Stimulated activated CD4-positive, alpha-beta T cell treated with anti-CD3 and anti-CD28 coated beads, Interleukin-15, amount 100 ng/mL, for 1 hour (primary cell): Measurements from ENCODE around the gene PTPN3.

Experiments used
- DNase-seq, 2 donors: peaks; one replicate each; pipeline ENCODE4 v3.0.0-alpha.2; 2020; ENCODE audit warnings: low read depth in 1 of 2, low spot score in 1 of 2

PTPN3 gene

DNA sequence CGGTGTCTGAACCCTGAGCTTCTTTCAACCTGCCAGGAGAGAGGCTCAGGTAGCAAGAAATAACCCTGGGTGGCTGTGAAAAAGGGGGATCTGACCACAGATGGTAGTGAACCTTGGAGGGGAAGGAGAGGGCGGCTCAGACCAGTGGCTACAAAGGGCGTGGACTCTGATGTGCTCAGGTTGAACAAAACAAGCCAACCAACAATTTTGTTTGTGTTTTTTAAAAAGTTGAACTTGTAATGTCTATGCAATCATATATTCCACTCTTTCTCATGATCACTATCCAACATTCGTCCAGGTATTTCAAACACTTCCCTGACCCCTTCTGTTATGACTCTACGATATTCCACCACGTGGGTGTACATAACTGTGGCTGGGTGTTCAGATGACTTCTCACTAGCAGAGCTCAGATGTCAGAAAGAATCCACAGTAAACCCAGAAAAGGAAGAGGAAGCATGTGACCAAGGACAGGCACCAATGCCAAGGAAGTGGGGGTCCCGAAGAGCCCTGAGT is 20.0 kb downstream of the PTPN3 start:
- no peak for DNase-seq

DNA sequence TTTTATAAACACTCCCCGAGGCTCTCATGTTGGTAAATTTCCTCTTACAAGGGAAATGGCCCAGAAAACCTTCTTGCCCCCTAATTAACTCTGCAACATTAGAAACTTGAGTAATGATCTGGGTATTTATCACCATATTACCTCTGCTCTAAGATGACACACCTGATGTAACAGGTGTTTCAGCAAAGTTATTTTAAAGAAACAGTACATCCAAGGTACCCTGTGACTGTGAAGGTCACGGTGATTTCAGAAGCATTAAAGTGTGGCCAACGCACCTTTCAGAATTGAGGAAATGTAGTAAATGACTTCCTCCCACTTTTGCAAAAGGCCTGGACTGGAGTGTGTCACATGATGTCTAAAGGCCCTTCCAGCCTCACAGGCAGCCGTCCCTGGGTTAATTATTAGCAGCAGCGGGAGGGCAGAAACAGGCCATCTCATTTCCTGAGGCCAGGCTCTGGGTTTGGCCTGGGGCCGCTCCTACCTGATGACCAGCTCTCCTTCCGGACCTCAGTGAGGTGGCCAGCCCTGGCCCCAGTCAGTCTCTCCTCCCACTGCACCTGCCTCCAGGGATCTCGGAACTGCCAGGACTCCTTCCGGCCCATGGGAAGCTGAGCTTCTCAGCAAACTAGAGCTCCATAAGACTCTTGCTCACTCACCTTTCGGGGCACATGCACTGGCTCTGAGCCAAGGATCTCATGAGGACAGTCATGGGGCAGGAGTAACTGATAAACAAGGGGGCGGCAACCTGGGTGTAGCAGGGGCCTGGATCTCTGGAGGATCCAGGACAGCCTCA is 20.7 kb downstream of the PTPN3 start:
- DNase-seq, result no peak

DNA sequence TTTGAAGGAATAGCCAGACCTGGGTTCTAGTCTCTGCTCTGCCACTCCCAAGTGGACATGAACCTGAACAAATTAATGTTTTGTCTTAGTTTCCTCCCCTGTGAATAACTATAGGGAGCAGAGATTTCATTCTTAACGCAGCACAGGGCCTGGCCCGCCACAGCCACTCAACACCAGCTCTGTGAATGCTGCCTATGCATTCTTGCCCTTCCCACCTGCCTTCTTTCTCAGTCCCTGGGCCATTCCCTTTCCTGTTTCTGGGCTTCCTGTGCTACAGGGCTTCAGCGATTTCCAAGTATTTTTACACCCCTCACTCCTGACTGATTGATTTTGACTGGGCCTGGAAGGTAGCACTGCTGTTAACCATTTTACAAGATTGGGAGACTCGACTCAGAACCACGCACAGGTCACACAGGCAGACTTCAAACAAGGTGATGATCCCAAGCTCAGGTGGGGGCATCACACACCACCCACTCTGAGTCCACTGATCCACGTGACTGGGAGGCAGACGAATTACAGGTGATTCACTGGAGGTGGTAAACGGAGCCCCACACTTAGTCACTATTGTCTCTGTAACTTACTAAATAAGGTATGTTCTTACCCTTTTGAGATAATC is 21.4 kb downstream of the PTPN3 start:
- no peak for DNase-seq

DNA sequence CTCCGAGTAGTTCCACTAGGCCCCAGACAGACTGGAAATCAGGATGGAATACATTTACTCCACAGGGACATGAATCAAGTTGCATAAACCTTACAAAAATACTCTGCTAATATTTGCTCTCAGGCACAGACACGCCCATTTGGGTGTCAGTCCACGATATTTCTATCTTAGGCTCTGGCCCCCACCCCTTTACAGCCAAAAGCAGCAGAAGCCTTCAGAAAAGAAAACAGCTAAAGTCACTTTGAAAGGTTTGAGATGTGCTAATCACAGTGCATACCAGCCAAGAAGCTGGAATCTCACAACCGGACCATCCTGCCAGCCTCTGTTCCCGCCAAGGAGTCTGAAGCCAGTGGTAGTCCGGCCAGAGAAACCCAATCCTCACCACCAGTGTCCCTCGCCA is 22.6 kb downstream of the PTPN3 start:
- DNase-seq, result no peak

DNA sequence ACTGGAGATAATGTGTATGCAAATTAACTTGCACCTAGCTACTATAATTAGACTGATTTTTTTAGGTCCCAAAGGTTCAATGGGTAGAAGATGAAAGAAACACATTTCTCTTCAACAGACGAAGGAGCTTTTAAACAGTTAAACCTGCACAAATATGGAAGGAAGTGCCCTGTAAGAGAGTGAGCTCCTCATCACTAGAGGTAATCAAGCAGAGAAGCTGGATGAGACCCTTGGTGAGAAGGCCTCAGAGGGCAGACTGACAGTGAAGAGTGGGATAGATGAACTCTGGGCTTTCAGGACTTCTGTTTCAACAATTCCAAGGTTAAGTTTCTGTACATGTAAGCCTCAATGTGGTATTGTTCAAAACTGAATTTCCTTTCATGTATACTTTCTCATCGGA is 23.2 kb downstream of the PTPN3 start:
- no peak for DNase-seq

DNA sequence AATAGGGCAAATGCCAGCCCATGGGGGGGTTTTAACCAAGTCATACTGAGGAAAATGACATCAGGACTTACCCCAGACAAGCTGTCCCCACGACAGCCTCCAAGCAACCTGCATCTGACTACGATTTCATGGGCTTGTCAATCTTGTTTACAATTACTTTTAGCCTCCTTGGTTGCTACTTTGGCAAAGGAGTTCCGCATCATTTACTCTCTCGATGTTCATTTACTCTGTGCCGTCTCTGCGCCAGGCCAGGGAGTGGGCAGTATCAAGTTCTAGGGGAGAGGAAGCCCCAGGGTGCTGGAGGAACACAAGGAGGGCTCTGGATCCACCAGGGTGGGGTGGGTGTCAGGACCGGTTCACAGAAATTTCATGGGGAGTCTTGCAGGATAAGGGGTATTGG is 23.9 kb downstream of the PTPN3 start:
- DNase-seq, result no peak

DNA sequence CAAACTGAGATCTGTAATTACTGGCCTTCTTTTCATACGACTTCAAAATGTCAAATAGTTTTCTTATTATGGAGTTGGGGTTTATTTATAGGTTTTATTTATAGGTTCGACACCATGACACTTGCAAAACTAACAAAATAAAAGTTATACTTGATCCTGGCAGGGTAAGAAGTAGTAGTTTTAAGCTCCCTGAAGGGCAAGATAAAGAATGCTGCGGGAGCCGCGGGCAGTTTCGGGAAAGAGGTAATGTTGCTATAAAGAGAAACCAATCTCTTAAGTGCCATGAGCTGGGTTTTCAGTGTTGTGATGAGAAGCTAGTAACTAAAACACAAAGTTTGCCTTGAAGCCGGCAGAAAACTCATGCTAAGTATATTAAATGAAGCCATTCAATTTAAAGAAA is 24.8 kb downstream of the PTPN3 start:
- DNase-seq, result no peak

DNA sequence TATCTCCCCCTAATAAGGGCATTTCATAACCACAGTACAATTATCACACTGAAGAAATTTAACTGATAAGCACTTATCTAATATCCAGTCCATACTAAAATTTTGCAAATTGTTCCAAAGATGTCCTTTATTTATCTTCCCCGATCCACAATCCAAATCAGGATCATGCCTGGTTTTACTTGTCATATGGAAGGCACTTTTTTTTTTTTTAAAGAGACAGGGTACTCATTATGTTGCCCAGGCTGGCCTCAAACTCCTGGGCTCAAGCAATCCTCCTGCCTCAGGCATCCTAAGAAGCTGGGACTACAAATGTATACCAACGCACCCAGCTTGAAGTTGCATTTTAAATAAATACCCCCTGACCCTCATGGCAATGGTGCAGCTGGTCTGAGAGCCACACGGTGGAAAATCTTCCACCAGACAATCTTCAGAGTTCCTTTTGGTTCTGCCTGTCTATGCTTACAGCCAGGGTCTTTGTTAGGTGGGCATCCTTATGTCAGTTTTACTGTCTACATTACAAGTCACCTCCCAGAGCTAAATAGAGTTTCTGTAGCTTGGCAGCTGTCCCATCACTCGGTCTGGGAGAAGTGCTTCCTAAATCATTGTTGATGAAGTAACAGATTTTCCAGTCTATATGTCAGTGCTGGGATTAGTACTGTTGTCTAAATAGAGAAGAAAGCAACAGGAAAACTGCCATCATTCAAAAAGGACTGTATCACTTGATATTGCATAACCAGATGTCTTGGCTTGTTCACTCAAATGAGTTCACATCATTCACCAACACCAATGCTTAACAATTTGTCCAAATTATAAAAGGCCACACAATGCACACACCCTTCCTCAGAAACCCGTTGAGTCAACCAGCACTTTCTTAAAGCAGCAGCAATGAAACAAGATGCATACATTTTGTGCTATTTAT is 26.4 kb downstream of the PTPN3 start:
- no peak for DNase-seq

DNA sequence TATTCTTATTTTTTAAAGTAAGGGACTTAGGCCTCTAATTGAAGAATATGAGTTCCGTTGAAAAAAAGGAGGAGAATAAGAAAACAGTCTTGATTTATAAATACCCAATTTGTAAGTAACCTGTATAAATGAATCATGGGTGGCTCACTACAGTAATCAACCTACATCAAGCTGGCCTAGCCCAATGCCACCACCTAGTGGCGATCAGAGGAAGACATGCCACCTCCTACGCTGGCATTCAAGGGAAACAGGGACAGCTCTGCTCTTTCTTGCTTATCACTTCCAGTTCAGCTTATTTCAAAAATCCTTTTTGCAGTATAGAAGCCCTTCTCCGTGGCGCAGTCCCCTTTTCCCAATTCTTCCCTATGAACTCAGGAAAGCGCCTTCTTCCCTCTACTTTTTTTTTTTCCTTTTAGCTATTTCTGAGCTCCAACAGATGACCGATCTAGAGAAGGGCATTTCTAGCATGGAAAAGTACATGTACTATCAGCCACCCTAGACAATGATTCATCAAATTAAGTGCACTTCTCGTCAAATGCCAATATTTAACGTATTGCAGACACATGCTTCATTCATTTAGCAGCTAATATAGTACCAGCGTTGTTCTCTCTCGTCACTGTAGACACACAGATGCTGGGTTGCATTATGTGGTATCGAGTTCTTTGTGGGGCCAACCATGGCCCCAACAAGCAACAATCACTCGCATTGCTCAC is 28.3 kb downstream of the PTPN3 start:
- DNase-seq, result peak in 1 of 2 donors; percentile 32

DNA sequence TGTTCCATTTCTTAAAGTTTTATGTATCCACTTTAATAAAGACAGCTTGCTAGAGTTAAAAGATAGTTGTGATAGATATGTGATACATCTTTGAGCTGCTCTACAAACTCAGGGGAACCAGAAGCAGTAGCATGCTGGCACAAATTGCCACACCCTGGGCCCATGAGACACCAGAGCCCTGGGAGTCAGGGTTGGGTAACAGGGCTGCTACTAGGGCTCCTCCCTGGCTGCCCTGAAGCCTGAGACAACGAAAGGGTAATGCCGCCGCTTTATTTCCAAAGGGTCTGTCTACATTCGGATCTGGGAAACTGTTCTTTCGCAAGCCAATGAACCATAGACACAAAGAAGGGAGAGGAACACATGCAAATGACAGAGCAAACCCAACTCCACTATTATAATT is 29.2 kb downstream of the PTPN3 start:
- no peak for DNase-seq

DNA sequence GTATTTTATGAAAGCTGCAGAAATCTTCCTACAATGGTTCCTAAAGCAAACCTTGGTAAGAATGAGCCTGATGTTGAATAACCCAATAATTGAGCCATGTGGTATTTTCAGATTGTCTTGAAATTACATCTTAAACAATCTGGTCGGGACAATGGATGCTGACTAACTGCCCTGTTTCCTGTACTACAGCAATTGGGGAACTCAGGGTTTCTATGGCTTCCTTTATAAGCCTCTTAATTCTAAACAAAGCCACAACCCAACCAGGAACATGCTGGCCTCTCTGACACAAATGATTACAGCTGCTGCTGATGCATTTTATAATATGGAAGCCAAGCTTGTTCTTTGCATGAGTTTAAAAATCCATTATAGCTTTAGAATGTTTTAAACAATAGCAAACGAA is 30.2 kb downstream of the PTPN3 start:
- no peak for DNase-seq

DNA sequence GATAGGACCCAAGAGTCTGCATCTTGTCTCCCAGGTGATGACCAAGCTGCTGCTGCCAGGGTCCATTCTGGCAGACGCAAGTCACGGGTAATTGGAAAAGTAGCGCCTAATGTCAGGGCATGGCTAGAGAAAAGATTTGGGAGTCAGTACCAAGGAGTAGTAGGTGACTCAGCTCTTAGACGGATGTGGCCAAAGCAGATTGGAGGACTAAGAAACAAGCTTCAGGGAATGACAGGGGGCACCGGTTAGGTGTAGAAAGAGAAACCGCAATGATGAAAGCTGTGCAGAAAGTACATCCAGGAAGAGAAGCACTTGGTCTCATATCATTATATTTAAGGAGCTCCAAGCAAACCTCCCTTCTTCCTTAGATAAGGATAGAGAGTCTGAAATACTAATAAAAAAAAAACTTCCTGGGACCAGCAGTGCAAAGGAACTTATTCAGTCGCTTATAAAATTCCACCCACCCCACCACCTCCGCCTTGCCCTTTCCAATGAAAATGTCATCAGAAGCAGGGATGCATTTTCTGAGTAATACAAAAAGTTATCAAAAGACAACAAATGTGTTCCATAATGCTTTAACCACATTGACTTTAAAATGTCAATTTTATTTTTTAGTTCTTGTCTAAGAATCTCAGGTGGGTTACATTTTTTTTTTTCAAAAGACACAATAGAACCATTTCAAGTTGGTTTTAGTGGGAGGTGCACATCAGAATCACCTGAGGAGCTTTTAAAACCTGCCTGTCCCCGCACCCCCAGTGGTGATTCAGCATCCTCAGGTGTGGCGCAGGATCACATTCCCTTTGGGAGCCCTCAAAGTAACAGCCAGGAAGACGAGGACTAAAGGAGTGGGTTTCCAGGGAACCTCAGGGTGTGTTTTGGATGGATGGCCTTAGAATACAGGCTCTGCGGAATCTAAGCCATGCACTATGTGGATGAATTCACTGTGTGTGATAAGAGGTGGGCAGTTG is 31.2 kb downstream of the PTPN3 start:
- DNase-seq, result no peak

DNA sequence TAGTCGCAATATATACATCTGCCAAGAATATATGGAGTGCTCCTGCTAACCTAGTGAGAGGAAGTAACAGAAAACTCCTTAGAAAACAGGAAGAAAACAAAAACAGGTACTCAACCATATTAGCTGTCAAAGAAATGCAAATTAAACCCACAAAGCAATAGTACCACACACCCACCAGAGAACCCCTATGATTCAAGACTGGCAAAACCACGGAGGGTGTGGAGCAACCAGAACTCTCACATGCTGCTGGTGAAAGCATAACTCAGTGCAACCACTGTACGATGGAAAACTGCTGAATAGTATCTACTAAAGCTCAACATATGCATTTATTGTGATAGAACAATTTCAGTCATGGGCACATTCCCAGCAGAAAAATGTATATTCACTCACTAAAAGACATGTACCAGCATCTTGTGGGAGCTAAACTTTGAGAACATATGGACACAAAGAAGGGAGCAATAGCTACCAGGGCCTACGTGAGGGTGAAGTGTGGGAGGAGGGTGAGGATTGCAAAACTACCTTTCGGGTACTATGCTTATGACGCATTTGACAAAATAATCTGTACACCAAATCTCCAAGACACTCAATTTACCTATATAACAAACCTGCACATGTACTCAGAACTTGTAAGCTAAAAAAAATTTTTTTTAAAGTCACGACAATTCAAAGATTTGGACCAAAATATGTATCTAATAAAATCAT is 34.0 kb downstream of the PTPN3 start:
- DNase-seq, result no peak

DNA sequence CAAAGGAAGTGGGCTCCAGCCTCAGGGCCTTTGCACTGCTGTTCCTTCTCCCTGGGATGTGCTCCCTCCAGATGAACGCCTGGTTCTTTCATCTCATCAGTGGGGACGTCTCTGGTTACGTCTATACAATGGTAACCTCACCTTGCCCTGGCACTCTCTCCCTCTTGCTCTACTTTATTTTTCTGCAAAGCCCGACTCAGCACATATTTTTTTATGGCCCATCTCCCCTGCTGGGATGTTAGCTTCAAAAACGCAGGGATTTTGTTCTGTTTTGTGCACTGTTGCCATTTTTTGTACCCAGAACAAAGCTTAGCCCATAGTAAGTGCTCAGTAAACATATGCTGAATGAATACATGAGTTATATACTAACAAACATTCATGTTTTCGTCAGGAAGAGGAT is 37.5 kb downstream of the PTPN3 start:
- DNase-seq, result no peak

DNA sequence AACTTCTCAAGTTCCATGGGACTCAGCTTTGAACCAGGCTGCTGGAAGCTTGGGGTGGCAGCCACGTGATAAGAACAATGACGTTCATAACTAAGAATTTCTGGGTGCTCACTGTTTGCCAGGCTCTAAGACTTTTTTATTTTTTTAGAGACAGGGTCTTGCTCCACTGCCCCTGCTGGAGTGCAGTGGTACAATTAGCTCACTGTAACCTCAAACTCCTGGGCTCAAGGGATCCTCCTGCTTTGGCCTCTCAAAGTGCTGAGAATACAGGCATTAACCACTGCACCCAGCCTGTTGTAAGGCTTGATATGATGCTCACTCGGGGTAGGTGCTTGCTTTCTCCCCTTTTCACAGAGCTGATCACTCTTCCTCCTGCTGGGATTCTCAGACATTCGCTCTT is 38.7 kb downstream of the PTPN3 start:
- no peak for DNase-seq

DNA sequence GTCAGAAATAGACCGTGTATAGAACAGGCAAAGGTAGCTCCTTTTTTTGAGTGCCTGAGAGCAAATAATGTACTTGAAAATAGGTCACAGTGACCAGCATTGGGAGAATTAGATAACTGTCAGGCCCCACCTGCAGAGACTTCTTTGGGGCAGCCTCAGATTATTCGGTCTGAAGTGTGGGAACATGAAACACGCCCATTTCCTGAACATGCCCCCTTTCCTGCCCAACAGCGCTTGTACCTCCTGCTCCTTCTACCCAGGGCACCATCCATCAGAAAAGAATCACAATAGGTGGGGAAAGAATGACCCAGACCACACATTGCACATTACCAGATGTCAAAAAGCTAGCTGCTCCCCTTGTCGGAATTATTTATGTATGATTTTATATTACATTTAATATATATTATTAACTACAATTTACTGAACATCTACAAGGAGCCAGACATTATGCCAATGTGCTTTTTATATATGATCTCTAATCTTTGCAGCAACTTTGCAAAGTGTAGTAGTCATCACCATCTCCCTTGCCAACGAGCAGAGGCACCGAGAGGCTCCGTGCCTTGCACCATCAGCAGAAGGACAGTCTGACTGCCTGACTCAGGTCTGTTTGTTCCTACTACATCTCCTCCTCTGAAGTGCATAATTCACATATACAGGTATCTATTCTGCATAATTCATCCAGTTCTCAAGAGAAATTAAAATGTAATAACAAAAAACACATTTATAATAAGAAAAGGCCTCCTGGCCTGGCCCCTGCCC is 39.5 kb downstream of the PTPN3 start:
- no peak for DNase-seq

DNA sequence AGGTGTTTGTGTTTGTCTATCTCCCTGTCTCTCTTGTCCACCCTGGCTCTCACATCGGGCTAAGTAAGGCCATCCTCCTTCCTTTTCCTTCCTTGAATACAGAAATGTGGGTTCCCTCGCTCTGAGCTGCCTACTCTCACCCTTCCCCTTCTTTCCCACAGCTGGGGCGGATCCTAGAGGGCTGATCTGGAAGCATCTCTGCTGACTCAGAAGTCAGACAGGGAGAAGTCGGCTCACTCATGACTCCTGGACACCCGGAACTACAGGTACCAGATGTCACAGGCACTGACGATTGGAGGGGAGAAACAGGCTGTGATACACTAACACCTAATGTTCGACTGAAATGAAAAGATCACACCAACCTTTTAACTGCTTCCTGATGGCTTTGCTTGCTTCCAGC is 41.3 kb downstream of the PTPN3 start:
- DNase-seq, result no peak

DNA sequence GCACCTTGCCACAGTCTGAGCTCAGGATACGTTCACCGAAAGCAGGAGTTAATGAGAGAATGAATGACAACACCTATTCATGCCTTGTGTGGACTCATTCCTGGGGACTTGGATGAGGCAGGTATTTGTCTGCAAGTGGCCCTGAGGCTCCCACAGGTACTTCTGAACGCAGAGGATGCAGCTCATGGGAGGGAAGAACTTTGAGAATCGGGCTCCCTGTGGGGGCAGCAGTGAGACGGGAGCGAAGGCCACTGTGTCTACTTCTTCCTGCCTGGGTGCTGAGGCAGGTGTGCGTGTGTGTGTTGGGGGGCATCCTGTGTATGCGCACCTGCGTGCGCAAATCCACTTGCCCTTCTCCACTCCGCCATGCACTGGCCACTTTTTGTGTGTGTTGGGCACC is 42.2 kb downstream of the PTPN3 start:
- DNase-seq, result no peak

DNA sequence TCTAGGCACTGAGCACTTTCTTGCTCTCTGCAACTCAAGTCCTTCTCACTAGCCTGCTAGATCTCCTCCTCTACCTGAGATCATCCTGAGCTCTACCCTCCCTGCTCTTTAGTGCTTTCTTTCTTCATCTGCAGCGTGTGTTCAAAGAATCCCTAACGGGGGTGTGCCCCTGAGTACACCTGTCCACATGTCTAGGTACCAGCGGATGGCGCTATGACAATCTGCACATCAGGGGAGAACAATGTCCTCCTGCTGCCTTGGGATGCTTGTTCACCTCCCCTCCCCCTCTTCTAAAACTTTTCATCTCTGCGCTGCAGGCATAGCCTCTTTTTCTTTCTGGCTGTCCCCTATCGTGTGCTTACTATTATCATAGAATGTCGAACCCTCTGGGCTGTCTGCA is 42.7 kb downstream of the PTPN3 start:
- DNase-seq, result no peak
